GM21367 (cell line): ENCODE results near the gene PGAM4.
"Not testable (repeated sequence)": the region's sequence is repeated elsewhere in the genome, so short reads cannot be mapped to it uniquely, and the experiment has no call there.

ENCODE experiments used
- ATAC-seq: cut with Tn5 transposase; IDR thresholded peaks from one replicate; pipeline ENCODE4 v1.9.1; 2021; ENCODE audit not compliant: unreplicated experiment

PGAM4 gene

GRCh38 chrX:77930581-77930980 is 38.9 kb downstream of the PGAM4 start:
- no peak for ATAC-seq

GRCh38 chrX:77925764-77926163 is 43.7 kb downstream of the PGAM4 start:
- no peak for ATAC-seq

- no peak for ATAC-seq
Observed at GRCh38 chrX:77924320-77924859, 45.0 kb downstream of the PGAM4 start.

DNA sequence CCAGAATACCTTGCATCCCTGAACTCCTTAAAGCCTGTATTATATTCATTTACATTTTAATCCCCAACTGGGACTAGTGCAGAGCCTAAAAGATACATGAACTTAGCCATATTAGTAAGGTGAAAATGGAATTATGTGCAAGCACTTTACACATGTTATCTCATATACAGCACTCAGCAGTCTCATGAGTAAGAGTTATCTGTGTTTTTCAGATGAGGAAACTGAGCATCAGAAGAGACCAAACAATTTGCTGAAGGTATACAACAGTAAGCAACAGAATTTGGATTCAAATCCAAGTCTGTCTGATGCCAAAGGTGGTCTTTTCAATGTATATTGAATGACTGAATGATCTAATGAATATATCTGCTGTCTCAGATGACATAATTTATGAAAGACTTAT is 46.7 kb downstream of the PGAM4 start:
- no peak for ATAC-seq

- not testable (repeated sequence) for ATAC-seq
Observed at GRCh38 chrX:77919370-77919769, 50.1 kb downstream of the PGAM4 start.

- ATAC-seq, result no peak
Observed at GRCh38 chrX:77918568-77918967, 50.9 kb downstream of the PGAM4 start.
